K562 (cell line): Measurements from ENCODE around the gene PUDP. TPM values are rescaled to one million over a fixed set of nuclear protein-coding genes. Genes with fewer than 3 reads are reported as not detected.

ENCODE experiments used
- ATAC-seq: fragments of 200-7000 bp; cut with Tn5 transposase; 3 replicates; pipeline ENCODE4 v1.9.1; 2020; ENCODE audit warnings: moderate library complexity
- BruUV-seq: library from RNA; stranded (reverse); fragments of 400-500 nt; replicated peaks from 2 replicates; lab custom pipeline; 2021; lab: Mats Ljungman, UMichigan
- CTCF ChIA-PET: fragments of 300-600 bp; formaldehyde crosslinking; extraction: SDS; loops from one replicate; lab custom pipeline; 2021; ENCODE audit warnings: low intra/inter-chr PET ratio; lab: Yijun Ruan, JAX
- POLR2A ChIA-PET: fragments of 300-600, 350-650 bp; sonication (Branson Sonifier 250); formaldehyde crosslinking; extraction: SDS; loops from one replicate; lab custom pipeline; 2021; ENCODE audit warnings: antibody characterized with exemption, inconsistent platforms; lab: Yijun Ruan, JAX
- DNase-seq, 4 experiments: peaks; one replicate each; pipeline versions ENCODE4 v3.0.0 to v3.0.0-alpha.2; 2011 to 2018; ENCODE audit warnings: low spot score in 3 of 4, mixed read lengths in 3 of 4; ENCODE audit errors: extremely low read depth in 1 of 4
- FAIRE-seq: peaks from 2 replicates; lab custom pipeline; 2011; peaks lifted over from hg19 to GRCh38; lab: Jason Lieb, UNC
- H2AFZ ChIP-seq: 2 replicates; pipeline ENCODE4 v1.6.0; 2011; ENCODE audit warnings: low read depth, low read length, control low read depth, inconsistent platforms
- H3K27ac ChIP-seq: fragments of 200-600 bp; 3 replicates; pipeline ENCODE4 v1.8.0; 2011; ENCODE audit warnings: low read depth, mild to moderate bottlenecking, control low read depth, inconsistent platforms, low read length, moderate library complexity, mixed read lengths; ENCODE audit errors: extremely low read depth
- H3K27me3 ChIP-seq, 2 experiments: fragments of 300-600 bp in 1 of 2; 2 replicates in 1 of 2; 3 replicates in 1 of 2; pipeline versions ENCODE4 v1.6.0 to v1.8.0; 2011; ENCODE audit warnings: inconsistent platforms in 2 of 2, low read length in 2 of 2, mild to moderate bottlenecking in 1 of 2, mixed read lengths in 1 of 2, moderate library complexity in 1 of 2; ENCODE audit not compliant: control insufficient read depth in 2 of 2, insufficient read depth in 2 of 2
- H3K36me3 ChIP-seq: fragments of 300-600 bp; 3 replicates; pipeline ENCODE4 v1.8.0; 2011; ENCODE audit warnings: mild to moderate bottlenecking, low read length, inconsistent platforms; ENCODE audit not compliant: control insufficient read depth, insufficient read depth
- H3K4me1 ChIP-seq, 2 experiments: fragments of 200-600 bp in 1 of 2; replicated peaks in 1 of 2; 2 replicates in 1 of 2; 3 replicates in 1 of 2; pipeline versions ENCODE4 v1.5.1 to v1.8.0; 2011; ENCODE audit warnings: inconsistent platforms in 2 of 2, low read length in 2 of 2, mild to moderate bottlenecking in 1 of 2, mixed read lengths in 1 of 2, moderate library complexity in 1 of 2; ENCODE audit not compliant: control insufficient read depth in 2 of 2, insufficient read depth in 2 of 2
- H3K4me2 ChIP-seq: 2 replicates; pipeline ENCODE4 v1.6.1; 2011; ENCODE audit warnings: low read length, control low read depth, inconsistent platforms, mixed read lengths; ENCODE audit not compliant: insufficient read depth
- H3K4me3 ChIP-seq: fragments of 200-600 bp; sonication (generic), shearing (Covaris generic); 2 replicates; pipeline ENCODE4 v1.5.1; 2016; ENCODE audit warnings: control low read depth, inconsistent platforms
- H3K79me2 ChIP-seq: fragments of 200-600 bp; 3 replicates; pipeline ENCODE4 v1.8.0; 2011; ENCODE audit warnings: low read length, inconsistent platforms; ENCODE audit not compliant: control insufficient read depth, insufficient read depth
- H3K9ac ChIP-seq, 2 experiments: 2 replicates each; pipeline versions ENCODE4 v1.6.0 to v1.6.1; 2011; ENCODE audit warnings: low read depth in 2 of 2, low read length in 2 of 2, control low read depth in 1 of 2, inconsistent platforms in 1 of 2, mild to moderate bottlenecking in 1 of 2, mixed read lengths in 1 of 2; ENCODE audit not compliant: insufficient read depth in 1 of 2
- H3K9me1 ChIP-seq: one replicate; pipeline ENCODE4 v1.6.0; 2011; ENCODE audit warnings: inconsistent platforms, mild to moderate bottlenecking, low read length, moderate library complexity; ENCODE audit not compliant: control insufficient read depth, insufficient read depth
- H3K9me3 ChIP-seq: replicated peaks from 2 replicates; pipeline ENCODE4 v1.5.1; 2011; ENCODE audit warnings: low read depth, low read length, inconsistent platforms; ENCODE audit not compliant: control insufficient read depth, insufficient read depth
- H4K20me1 ChIP-seq: replicated peaks from 2 replicates; pipeline ENCODE4 v1.6.1; 2011; ENCODE audit warnings: low read length, inconsistent platforms, mixed read lengths; ENCODE audit not compliant: control insufficient read depth, insufficient read depth
- KLF6 ChIP-seq: fragments of 250-450 bp; sonication (Bioruptor Pico); IDR thresholded peaks from 2 replicates; pipeline ENCODE4 v1.4.0; 2020; ENCODE audit warnings: mild to moderate bottlenecking, moderate library complexity, borderline replicate concordance
- MNT ChIP-seq, 2 experiments: fragments of 450-650 bp; conservative IDR thresholded peaks; 2 replicates each; pipeline ENCODE4 v1.6.1; 2017; ENCODE audit warnings: mild to moderate bottlenecking in 2 of 2, moderate library complexity in 2 of 2
- PPARD ChIP-seq: fragments of 250-450 bp; sonication (Bioruptor Pico); IDR thresholded peaks from 2 replicates; pipeline ENCODE4 v1.8.0; 2022; ENCODE audit warnings: inconsistent platforms, mild to moderate bottlenecking, moderate library complexity
- RFX7 ChIP-seq: fragments of 250-450 bp; sonication (Bioruptor Pico); IDR thresholded peaks from 2 replicates; pipeline ENCODE4 v1.5.1; 2021; ENCODE audit warnings: mild to moderate bottlenecking
- SMAD4 ChIP-seq: fragments of 250-450 bp; sonication (Bioruptor Pico); conservative IDR thresholded peaks from 2 replicates; pipeline ENCODE4 v1.8.0; 2021; ENCODE audit warnings: inconsistent platforms, mild to moderate bottlenecking, moderate library complexity
- TRIM24 ChIP-seq, 2 experiments: fragments of 450-650 bp; IDR thresholded peaks; 2 replicates each; pipeline ENCODE4 v1.6.1; 2016
- ZBTB5 ChIP-seq: fragments of 450-650 bp; IDR thresholded peaks from 2 replicates; pipeline ENCODE4 v1.6.1; 2017; ENCODE audit warnings: antibody characterized with exemption
- ZNF280A ChIP-seq: fragments of 450-650 bp; IDR thresholded peaks from 2 replicates; pipeline ENCODE4 v1.6.1; 2018; ENCODE audit warnings: mild to moderate bottlenecking, low read depth; ENCODE audit not compliant: partially characterized antibody
- WGBS: fragments of 100-300 bp; shearing (Covaris generic); methylation state at CpG from one replicate; pipeline ENCODE4 v1.1.6; 2016; ENCODE audit warnings: low coverage, mixed read lengths; ENCODE audit not compliant: insufficient coverage; ENCODE audit errors: missing lambda C conversion rate; 5-methylcytosine and 5-hydroxymethylcytosine counted together
- in situ Hi-C: fragments of 300-500 bp; cut with MboI; formaldehyde crosslinking; loops from 4 replicates; pipeline ENCODE4 v1.15.0; 2018; ENCODE audit warnings: inconsistent platforms, mixed read lengths
- intact Hi-C: fragments of 100-400 bp; cut with micrococcal nuclease; formaldehyde crosslinking; loops from 2 replicates; pipeline ENCODE4 v1.14.2; 2022
- polyA plus RNA-seq, 8 experiments: library from polyadenylated mRNA; depleted of rRNA in 4 of 8; stranded (reverse) in 5 of 8; unstranded in 3 of 8; fragments of >200 nt; fragmentation: Nextera tagmentation in 2 of 8; fragmentation: Illumina TruSeq in 1 of 8; extraction: Ambion mirVana in 2 of 8; extraction: Trizol in 1 of 8; gene quantifications; 2 replicates each; pipeline versions ENCODE4 v1.2.1 to v1.2.3, GENCODE V29; 2011 to 2014; ENCODE audit warnings: inconsistent platforms in 1 of 8, missing spikeins in 1 of 8
- total RNA-seq, 7 experiments: library from RNA; depleted of rRNA in 6 of 7; stranded (reverse); fragments of >200 nt in 6 of 7; fragmentation: Illumina TruSeq in 2 of 7; extraction: Trizol in 2 of 7; gene quantifications; 2 replicates each; pipeline versions ENCODE4 v1.2.1 to v1.2.3, GENCODE V29; 2011 to 2021; ENCODE audit warnings: low replicate concordance in 1 of 7

Gene PUDP
- total and polyA plus RNA-seq, 9 of the 15 experiments (the other 6 are each of a cell fraction or from before 2014, with no cell fraction given): 13.6 to 63.0 (median 29.2) TPM

GRCh38 chrX:7054219-7055216 lies 93.4 kb downstream of the PUDP start:
- Histone ChIP-seq H2AFZ (no peak overlapping the region), H3K27ac (no peak overlapping the region), H3K79me2 (no peaks in the 10 kb centered on the region), H3K4me1 (peaks cover 3 to 4% of the 10 kb centered on the region in 2 experiments; a peak in 3 of 5 replicates), H3K27me3 (no peaks in the 10 kb centered on the region), H4K20me1 (no peaks in the 10 kb centered on the region), H3K9ac (no peak overlapping the region), H3K4me3 (no peak overlapping the region), H3K9me3 (no peaks in the 10 kb centered on the region), H3K4me2 (no peak overlapping the region), H3K36me3 (peaks cover 24% of the 10 kb centered on the region; the same call in 1 of the 3 replicates), H3K9me1 (no peaks in the 10 kb centered on the region)
- TF ChIP-seq TRIM24 (IDR thresholded peaks at IDR 0.05) (no peak), RFX7 (CRISPR knock-in tag) (no peak), ZBTB5 (no peak), ZNF280A (no peak), MNT (conservative IDR thresholded peaks at IDR 0.05) (no peak), SMAD4 (no peak), PPARD (no peak), KLF6 (CRISPR knock-in tag) (no peak)
- intact Hi-C loops: no loop called here
- WGBS: 86% methylated on average over 8 of the region's 14 CpGs
- ATAC-seq: no peak
- ChIA-PET CTCF (no interaction called here), POLR2A (no interaction called here)
- no TSS peak for BruUV-seq
- FAIRE-seq: no peak
- no peak for DNase-seq
- in situ Hi-C loops: no loop called here
